ENCODE measurements around the gene GALNT10.

- TF ChIP-seq POLR2A (IDR thresholded peaks at IDR 0.05) (no peak), CTCF (IDR thresholded peaks at IDR 0.05) (no peak)
These were observed 9.4 kb upstream of the GALNT10 start for GRCh38 chr5:154181161-154181560.
